Measurements from ENCODE around the gene RAI14. TPM values are rescaled to one million over a fixed set of nuclear protein-coding genes. Genes with fewer than 3 reads are reported as not detected.

The RAI14 gene
- total RNA-seq, 4 donors from 2014 or later: 26.9 to 40.4 (median 32.1) TPM

GRCh38 chr5:34735491-34736426, 79.6 kb downstream of the RAI14 start:
- WGBS, 2 donors: 77 to 83% methylated on average over 19 of the region's 19 CpGs
- no peak for TF ChIP-seq POLR2A (IDR thresholded peaks at IDR 0.05)
- TF ChIP-seq, protein P1, sequence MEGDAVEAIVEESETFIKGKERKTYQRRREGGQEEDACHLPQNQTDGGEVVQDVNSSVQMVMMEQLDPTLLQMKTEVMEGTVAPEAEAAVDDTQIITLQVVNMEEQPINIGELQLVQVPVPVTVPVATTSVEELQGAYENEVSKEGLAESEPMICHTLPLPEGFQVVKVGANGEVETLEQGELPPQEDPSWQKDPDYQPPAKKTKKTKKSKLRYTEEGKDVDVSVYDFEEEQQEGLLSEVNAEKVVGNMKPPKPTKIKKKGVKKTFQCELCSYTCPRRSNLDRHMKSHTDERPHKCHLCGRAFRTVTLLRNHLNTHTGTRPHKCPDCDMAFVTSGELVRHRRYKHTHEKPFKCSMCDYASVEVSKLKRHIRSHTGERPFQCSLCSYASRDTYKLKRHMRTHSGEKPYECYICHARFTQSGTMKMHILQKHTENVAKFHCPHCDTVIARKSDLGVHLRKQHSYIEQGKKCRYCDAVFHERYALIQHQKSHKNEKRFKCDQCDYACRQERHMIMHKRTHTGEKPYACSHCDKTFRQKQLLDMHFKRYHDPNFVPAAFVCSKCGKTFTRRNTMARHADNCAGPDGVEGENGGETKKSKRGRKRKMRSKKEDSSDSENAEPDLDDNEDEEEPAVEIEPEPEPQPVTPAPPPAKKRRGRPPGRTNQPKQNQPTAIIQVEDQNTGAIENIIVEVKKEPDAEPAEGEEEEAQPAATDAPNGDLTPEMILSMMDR (IDR thresholded peaks at IDR 0.05): no peak
- DNase-seq (ENCODE audit: low spot score in 2 of 2): no peak
- intact Hi-C loops (cut with DNase I; ENCODE audit: low total_unique reads): no loop called here
- no peak overlapping the region for H3K4me3 ChIP-seq (ENCODE audit: low read depth, poor library complexity, severe bottlenecking)

DNA sequence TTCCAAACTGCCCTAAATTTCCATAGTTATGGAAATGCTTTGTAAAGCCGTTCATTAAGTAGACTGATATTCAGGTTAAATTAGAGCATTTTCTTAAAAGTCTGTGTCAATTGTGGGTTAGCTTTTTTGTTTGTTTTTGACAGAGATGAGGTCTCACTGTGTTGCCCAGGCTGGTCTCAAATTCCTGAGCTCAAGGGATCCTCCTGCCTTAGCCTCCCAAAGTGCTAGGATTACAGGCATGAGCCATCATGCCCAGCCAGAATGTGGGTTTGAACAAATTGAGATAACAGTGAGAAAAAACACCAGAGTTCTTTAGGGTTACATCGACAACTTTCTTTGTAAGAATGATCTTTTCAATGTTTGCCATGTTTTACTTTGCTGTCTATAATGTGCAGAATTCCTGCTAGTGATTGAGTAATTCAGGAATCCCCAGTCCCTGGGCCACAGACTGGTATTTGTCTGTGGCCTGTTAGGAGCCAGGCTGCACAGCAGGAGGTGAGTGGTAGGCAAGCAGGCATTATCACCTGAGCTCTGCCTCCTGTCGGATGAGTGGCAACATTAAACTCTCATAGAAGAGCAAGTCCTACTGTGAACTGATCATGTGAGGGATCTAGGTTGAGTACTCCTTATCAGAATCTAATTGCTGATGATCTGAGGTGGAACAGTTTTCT, 80.5 kb downstream of the RAI14 start:
- 87 to 97% methylated on average over 3 of the region's 3 CpGs for WGBS, 2 donors
- intact Hi-C loops (cut with DNase I; ENCODE audit: low total_unique reads): no loop called here
- TF ChIP-seq, protein P1 (IDR thresholded peaks at IDR 0.05): no peak
- no peak for TF ChIP-seq POLR2A (IDR thresholded peaks at IDR 0.05)
- no peak overlapping the region for H3K4me3 ChIP-seq (ENCODE audit: low read depth, poor library complexity, severe bottlenecking)
- DNase-seq (ENCODE audit: low spot score in 2 of 2): no peak

- H3K4me3 ChIP-seq (ENCODE audit: low read depth, poor library complexity, severe bottlenecking): no peak overlapping the region
- intact Hi-C loops (cut with DNase I; ENCODE audit: low total_unique reads): no loop called here
- no peak for DNase-seq (ENCODE audit: low spot score in 2 of 2)
- no peak for TF ChIP-seq POLR2A (IDR thresholded peaks at IDR 0.05)
- TF ChIP-seq, protein P1 (IDR thresholded peaks at IDR 0.05): no peak
These were observed 81.6 kb downstream of the RAI14 start for GRCh38 chr5:34737731-34738130.

GRCh38 chr5:34738381-34738780, 82.3 kb downstream of the RAI14 start:
- WGBS, 2 donors: 87 to 90% methylated on average over 1 of the region's 1 CpG
- intact Hi-C loops (cut with DNase I; ENCODE audit: low total_unique reads): no loop called here
- TF ChIP-seq, protein P1 (IDR thresholded peaks at IDR 0.05): no peak
- TF ChIP-seq POLR2A (IDR thresholded peaks at IDR 0.05): no peak
- no peak overlapping the region for H3K4me3 ChIP-seq (ENCODE audit: low read depth, poor library complexity, severe bottlenecking)
- DNase-seq (ENCODE audit: low spot score in 2 of 2): no peak

DNA sequence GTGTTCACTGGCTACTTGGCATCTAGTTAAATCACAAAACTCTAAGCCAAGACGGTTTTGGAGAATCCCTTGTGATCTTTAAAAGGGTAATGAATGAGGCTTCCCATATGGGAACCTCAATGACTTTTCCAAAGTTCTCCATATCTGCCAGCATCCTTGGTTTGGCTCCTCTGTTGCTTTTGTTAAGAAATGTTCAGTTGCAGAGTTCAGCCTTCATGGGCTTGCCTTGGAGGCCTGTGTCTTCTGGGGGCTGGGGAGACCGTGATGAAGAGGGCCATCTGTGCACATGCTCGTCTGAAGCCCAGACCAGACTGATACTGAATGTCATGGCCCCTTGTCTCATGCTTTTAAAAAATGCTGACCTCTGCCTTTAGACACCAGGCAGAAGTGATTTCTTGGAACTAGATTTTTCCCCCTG, 84.3 kb downstream of the RAI14 start:
- no peak for DNase-seq (ENCODE audit: low spot score in 2 of 2)
- TF ChIP-seq POLR2A (IDR thresholded peaks at IDR 0.05): no peak
- TF ChIP-seq, protein P1 (IDR thresholded peaks at IDR 0.05): no peak
- no peak overlapping the region for H3K4me3 ChIP-seq (ENCODE audit: low read depth, poor library complexity, severe bottlenecking)
- WGBS, 2 donors: 26 to 48% methylated on average over 3 of the region's 3 CpGs
- intact Hi-C loops (cut with DNase I; ENCODE audit: low total_unique reads): no loop called here

All from lower leg skin (tissue), 4 donors.